SKM-1 (cell line): ENCODE data around the gene KIFBP.

Experiments used
- DNase-seq: peaks from one replicate; lab custom pipeline; 2025; ENCODE audit not compliant: unreplicated experiment; lab: John Stamatoyannopoulos, UW

KIFBP gene

DNA sequence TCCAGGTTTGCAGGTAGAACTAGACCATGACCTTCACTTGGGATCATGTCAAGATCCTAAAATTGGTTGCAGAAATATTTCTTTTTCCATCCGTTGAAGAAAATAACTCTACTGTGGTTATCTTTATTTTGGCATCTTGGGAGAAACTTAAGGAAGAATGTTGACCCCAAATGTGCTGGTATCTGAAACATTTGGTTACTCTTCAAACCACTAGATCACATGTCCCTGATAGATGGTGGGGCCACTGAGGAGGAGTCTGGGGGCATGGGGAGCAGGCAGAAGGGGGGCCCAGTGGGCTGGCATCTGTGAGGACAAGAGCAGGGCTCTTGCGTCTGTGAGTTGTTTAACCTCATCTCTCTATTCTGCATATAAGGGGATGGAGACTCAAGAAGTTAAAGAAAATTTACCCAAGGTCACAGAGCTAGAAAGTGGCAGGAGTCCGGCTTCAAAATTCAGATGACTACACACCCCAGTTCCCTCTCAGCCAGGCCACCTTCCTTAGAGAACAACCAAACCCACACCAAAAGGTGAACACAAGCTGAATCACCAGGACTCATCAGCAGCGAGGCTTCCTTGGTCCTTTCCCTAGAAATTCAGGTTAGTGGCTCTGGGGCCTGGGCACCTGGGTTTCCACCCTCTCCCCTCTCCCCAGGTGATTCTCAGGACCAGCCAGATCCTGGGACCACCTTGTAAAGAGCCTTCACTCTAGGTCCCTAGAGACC lies 58.7 kb downstream of the KIFBP start:
- DNase-seq, result no peak

DNA sequence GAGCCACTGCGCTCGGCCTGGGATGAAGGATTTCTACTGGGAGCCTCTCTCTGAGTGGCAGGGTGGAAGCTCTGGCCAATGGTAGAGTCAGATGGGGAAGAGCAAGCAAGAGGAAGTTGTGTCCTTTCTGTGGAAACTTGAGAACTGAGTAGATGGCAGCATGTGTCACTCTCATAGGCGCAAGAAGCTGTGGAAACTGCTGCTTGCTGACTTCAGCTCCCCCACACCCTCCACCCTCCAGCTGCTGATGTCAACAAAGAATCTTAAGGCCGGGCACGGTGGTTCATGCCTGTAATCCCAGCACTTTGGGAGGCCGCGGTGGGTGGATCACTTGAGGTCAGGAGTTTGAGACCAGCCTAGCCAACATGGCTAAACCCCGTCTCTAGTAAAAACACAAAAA lies 59.5 kb downstream of the KIFBP start:
- peak; percentile 95 for DNase-seq

DNA sequence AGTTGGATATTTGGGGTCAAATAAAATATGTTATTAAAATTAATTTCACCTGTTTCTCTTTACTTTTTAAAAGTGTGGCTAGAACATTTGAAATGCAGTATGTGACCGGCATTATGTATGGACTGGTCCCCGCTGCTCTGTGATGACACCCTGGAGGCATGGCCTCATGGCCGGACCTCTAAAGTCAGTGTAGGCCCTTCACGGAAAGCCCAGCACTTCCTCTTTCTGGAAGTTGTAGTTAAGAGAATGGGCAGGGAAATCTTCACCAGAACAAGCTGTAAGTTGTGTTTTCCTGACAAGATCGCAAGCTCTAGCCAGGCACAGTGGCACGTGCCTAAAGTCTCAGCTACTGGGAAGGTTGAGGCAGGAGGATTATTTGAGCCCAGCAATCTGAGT lies 61.0 kb downstream of the KIFBP start:
- DNase-seq, result peak; percentile 52

DNA sequence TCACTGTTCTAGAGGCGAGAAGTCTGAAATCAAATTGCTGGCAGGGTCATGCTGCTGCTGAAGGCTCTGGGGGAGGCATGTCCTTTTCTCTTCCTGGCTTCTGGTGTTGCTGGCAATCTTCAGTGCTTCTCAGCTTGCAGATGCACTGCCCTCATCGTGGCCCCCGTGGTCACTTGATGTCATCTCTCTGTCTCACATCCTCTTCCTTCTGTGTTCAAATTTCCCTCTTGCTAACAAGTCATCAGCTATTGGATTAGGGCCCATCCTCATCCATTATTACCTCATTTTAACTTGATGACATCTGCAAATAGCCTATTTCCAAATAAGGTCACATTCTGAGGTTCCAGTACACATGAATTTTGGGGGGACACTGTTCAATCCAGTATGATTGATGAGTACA lies 62.7 kb downstream of the KIFBP start:
- peak; percentile 51 for DNase-seq

DNA sequence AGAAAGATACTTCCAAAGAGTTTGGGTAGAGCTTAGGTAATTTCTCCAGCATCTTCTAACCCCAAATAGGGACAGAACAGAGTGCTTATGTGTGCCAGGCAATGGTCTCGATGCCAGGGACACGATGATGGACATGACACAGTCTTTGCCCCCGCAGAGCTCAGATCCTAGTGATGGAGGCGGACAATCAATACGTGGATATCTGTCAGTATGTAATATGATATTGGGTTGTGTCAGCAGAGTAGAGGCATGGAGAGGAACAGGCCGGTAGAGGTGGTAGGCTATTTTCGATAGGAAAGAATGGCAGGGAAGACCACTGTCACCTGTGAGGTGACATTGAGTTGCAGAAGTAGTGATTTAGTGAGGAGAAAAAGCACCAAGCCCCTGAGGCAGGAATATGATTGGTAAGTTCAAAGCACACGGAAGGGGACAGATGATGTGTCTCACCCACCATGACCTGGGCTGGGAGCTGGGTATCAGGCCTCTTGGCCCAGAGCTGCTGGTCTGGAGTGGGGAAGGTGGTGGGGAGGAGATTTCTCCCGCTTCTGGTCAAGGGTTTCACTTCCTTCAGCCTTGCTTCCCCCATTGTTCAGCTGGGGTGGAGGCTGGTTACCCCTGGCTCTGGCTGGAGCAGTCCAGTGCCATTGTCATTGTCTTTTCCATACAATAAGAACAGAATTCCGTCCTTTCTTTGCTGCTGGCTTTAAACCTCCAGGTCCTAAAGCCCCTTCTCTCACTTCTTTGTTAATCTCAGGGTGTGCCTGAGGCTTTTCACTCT lies 63.3 kb downstream of the KIFBP start:
- DNase-seq, result no peak

DNA sequence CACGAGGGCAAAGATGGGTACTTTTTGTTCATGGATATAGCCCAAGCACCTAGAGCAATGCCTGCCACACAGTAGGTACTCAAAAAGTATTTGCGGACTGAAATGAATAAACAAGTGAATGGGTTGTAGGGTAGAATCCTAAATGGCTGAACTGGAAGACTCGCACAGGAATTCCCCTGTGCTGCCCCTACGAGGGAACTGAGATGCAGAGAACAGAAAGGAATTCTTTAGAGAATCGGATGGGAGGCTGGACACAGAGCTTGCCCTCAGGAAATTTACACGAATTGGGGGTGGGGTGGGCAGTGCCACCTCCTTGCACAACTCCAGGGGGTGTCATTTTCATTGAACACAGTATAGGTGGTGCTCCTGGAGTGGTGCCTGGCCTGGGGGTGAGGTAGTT lies 64.1 kb downstream of the KIFBP start:
- no peak for DNase-seq

DNA sequence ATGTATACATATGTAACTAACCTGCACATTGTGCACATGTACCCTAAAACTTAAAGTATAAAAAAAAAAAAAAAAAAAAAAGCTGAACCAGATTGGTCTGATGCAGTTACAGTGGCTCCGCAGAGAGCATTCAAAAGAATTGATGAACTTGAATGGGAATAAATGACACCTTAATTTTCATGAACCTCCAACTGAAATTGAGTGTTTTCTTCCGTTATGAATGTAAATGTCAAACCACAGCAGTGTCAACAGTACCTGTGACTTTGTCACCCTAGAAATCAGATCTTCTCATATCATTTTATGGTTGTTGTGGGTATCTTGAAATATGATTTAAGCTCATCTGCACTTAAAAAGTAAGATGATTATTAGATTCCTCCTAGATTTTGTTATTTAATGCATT lies 66.6 kb downstream of the KIFBP start:
- no peak for DNase-seq

- peak; percentile 50 for DNase-seq
Measured at GRCh38 chr10:69056129-69056528, 67.5 kb downstream of the KIFBP start.

GRCh38 chr10:69056536-69057260 lies 68.1 kb downstream of the KIFBP start:
- no peak for DNase-seq

DNA sequence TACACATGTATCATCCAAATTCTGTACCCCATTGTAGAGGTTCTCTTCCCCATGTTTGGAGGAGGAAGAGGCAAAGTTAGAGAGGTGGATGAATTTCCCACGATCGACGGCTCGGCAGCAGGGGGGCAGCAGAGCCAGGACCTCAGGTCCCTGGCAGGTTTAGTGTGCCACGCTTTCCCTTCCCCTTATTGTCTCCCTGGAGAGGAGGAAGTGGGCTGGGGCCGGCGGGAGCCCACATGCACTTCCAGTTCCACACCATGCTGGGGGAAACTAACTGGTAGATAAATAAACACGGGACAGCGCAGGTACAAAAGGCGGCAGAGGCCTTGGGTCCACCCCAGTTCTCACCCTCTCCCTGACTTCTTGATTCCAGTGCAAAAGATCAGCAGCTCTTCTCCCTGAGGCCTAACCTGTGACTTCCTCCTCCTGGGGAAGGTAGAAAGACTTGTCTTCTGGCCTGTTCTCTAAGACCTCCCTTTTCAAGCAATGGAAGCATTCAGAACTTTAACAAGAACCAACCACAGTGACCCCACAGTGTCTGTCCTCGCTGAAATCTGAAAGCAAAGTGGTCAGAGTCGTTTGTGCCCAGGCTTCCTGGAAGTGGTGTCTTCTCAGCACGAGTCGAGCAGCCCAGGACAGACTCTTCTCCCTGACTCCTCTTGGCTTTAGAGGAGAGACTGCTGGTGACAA lies 68.8 kb downstream of the KIFBP start:
- peak; percentile 66 for DNase-seq

DNA sequence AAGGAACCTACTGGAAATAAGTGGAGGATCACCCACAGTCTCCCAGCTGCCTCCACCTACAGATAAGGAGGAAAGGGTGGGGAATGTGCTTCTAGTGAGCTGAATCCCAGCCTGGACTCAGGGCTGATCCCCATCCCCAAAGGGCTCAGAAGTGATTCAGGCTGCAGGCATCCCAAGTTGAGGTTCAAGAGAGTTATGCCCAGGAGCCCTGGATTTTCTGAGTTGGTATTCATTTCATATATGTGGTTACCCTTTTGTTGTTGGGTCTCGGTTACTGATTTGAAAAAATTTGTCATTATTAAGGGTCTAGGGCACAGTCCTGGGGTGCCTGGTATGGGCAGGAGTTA lies 69.3 kb downstream of the KIFBP start:
- no peak for DNase-seq

GRCh38 chr10:69060127-69060798 lies 71.7 kb downstream of the KIFBP start:
- DNase-seq, result no peak

GRCh38 chr10:69061305-69062161 lies 72.9 kb downstream of the KIFBP start:
- peak; percentile 97 for DNase-seq

- DNase-seq, result no peak
Measured at GRCh38 chr10:69062901-69063300, 74.3 kb downstream of the KIFBP start.

DNA sequence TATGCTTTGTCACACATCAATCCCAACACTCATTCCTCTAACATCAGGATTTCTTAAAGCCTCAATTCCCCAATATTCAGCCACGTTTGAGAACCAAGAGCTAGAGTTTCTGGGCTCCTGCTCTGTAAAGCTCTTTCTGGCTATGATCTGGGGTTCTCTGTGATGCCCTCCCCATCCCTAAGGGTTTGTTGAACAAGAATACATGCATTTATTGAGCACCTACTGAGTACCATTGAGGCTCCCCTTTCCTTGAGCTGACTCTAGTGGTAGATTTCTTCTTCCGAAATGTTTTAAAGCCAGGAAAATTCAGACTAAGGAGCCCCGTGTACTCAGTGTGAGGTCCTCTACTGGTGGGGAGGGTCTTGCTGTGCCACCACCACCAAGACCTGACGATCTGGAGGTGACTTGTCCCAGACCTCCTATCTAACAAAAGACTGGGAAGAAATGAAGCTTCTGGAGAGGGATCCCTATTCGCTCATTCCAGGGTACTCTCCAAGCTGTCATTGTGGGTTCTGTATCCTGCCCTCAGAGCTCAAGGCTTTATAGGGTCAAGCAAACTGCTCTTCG lies 76.2 kb downstream of the KIFBP start:
- no peak for DNase-seq

DNA sequence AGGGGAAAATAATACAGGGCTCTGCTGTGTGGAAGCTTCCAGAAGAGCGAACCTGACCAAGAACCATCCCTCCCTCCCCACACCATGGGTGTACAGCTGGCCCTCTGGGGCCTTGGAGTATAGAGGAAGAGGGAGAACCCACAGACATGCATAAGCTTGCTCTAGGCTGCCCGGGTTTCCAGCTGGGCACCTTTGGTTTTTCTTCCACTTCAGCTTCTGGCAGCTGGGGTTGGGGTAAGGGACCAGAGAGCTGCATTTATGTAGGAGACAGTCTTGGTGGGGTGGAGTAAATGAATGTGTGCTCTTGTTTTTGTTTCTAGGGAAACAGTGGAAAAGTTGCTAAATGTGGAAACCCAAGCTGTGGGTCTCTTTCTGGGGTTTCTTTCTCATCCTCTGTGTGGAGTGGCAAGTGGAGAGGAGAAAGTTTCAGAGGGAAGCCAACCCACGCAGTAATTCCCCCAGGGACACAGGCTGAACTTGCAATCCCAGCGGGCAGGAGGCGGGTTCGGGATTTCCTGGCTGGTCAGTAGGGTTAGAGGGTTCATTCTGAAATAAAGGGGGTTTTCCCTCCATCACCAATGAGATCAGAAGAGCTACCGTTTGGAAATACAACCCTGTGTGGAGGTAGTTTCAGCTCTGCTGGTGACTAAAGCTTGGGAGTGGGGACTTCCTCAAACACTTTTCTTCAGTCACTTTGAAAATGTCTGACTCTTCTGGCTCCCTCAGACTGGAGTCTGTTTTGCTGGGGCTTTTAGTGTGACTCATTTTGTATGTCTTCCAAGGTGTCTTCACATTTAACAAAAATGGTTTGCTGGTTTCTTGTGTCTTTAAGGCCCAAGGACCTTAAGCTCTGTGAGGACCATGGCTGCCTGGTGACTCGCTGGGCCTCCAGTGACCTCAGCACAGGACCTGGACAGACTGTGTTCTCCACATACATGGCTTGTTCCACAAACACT lies 77.1 kb downstream of the KIFBP start:
- peak; percentile 56 for DNase-seq
